Measurements from ENCODE around the gene THADA. TPM values are rescaled to one million over a fixed set of nuclear protein-coding genes. Genes with fewer than 3 reads are reported as not detected.

The THADA gene
- total RNA-seq, 1 experiment from 2014 or later = 20.1 TPM

DNA sequence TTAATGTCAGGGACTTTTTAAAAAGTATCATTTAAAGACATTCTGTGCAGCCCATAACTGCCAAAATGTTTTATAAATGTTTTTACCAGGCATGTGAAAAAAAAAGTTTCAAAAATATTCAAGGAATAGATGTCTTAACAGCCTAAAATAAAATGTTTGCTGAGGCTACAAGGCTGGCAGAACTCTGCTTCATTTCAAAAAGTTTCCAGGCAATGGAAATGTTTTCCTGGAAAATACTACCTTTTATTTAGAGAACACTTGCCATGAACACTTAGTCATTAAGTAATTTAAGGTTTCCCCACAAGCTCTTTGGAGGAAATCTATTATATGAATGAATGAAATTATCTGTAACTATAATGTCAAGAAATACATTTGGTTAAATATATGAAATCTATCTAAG, 68.8 kb downstream of the THADA start:
- Histone ChIP-seq H2BK120ac (ENCODE audit: low read depth, low read length, poor library complexity, severe bottlenecking) (no peak overlapping the region), H3K9ac (ENCODE audit: extremely low read depth, insufficient read length, low read length) (no peak overlapping the region), H3K56ac (ENCODE audit: insufficient read length, low read depth, low read length) (no peak overlapping the region), H3K23ac (ENCODE audit: insufficient read length, low read depth, low read length) (no peak overlapping the region), H3K79me2 (ENCODE audit: insufficient read depth, low read length) (no peaks in the 10 kb centered on the region), H3K79me1 (ENCODE audit: insufficient read depth, low read depth, low read length, poor library complexity, severe bottlenecking) (no peaks in the 10 kb centered on the region), H3T11ph (ENCODE audit: low read length) (no peak overlapping the region), H4K5ac (ENCODE audit: insufficient read length, low read depth, low read length) (no peak overlapping the region), H4K8ac (replicated peaks; ENCODE audit: insufficient read length, low read depth, low read length) (no peak overlapping the region), H2AK5ac (ENCODE audit: insufficient read length, low read length) (no peak overlapping the region), H3K27me3 (ENCODE audit: insufficient read depth, low read length) (no peaks in the 10 kb centered on the region), H3K4ac (ENCODE audit: low read depth, low read length) (no peak overlapping the region), H3K4me1 (ENCODE audit: insufficient read depth, low read length) (no peaks in the 10 kb centered on the region; the same call in 1 of the 2 replicates), H3K9me3 (ENCODE audit: control insufficient read depth, low read depth, low read length) (no peaks in the 10 kb centered on the region), H3K18ac (ENCODE audit: insufficient read length, low read depth, low read length) (no peak overlapping the region), H3K27ac (ENCODE audit: insufficient read length, low read depth, low read length) (no peak overlapping the region), H2BK12ac (ENCODE audit: insufficient read length, low read depth, low read length) (no peak overlapping the region), H2BK5ac (ENCODE audit: insufficient read length, low read length) (no peak overlapping the region), H3K4me2 (ENCODE audit: insufficient read depth, insufficient read length, low read length) (no peak overlapping the region), H2AFZ (ENCODE audit: low read length) (no peak overlapping the region), H3K23me2 (ENCODE audit: insufficient read length, low read depth, low read length, poor library complexity, severe bottlenecking) (no peaks in the 10 kb centered on the region), H4K91ac (ENCODE audit: insufficient read length, low read depth, low read length) (no peak overlapping the region), H2BK20ac (ENCODE audit: low read depth, low read length, poor library complexity, severe bottlenecking) (no peak overlapping the region), H4K20me1 (ENCODE audit: control insufficient read depth, insufficient read depth, insufficient read length) (no peaks in the 10 kb centered on the region), H2BK15ac (ENCODE audit: low read depth, low read length) (no peak overlapping the region), H3K14ac (ENCODE audit: insufficient read depth, low read length) (no peak overlapping the region)
- TF ChIP-seq, protein P1, sequence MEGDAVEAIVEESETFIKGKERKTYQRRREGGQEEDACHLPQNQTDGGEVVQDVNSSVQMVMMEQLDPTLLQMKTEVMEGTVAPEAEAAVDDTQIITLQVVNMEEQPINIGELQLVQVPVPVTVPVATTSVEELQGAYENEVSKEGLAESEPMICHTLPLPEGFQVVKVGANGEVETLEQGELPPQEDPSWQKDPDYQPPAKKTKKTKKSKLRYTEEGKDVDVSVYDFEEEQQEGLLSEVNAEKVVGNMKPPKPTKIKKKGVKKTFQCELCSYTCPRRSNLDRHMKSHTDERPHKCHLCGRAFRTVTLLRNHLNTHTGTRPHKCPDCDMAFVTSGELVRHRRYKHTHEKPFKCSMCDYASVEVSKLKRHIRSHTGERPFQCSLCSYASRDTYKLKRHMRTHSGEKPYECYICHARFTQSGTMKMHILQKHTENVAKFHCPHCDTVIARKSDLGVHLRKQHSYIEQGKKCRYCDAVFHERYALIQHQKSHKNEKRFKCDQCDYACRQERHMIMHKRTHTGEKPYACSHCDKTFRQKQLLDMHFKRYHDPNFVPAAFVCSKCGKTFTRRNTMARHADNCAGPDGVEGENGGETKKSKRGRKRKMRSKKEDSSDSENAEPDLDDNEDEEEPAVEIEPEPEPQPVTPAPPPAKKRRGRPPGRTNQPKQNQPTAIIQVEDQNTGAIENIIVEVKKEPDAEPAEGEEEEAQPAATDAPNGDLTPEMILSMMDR (conservative IDR thresholded peaks at IDR 0.05) = no peak
- Mint-ChIP-seq H3K36me3 (ENCODE audit: insufficient read depth in 1 of 3, low read depth in 3 of 3) (peaks cover 10 to 15% (median 11%) of the 10 kb centered on the region in 3 experiments; a peak in 6 of 7 replicates), H3K4me3 (no peak overlapping the region), H3K27me3 (ENCODE audit: low read depth) (no peaks in the 10 kb centered on the region), H3K27ac (no peak overlapping the region), H3K4me1 (peaks cover 5 to 6% of the 10 kb centered on the region in 2 experiments), H3K9me3 (no peaks in the 10 kb centered on the region)
- no peak for DNase-seq

Data from H9 (cell line).